ENCODE results near the gene MS4A4E.

DNA sequence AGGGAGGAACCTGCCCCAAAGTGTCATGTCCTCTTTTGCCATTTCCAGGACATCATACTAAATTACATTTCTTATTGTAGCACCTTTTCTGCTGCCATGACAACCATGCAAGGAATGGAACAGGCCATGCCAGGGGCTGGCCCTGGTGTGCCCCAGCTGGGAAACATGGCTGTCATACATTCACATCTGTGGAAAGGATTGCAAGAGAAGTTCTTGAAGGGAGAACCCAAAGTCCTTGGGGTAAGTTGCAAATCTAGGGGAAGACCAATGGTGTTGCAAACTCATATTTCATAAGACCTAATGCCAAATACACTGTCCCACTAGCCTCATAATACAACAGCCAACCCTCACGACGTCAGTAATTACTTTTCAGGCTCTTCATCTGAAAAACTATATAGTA, 49.2 kb upstream of the MS4A4E start:
- TF ChIP-seq ZNF565 (CRISPR knock-in tag; conservative IDR thresholded peaks at IDR 0.05; ENCODE audit: low read depth) (no peak), ZFP3 (CRISPR knock-in tag; IDR thresholded peaks at IDR 0.05) (no peak)
